ENCODE data around the gene EXOC3.
"Not testable (repeated sequence)": the region's sequence is repeated elsewhere in the genome, so short reads cannot be mapped to it uniquely, and the experiment has no call there.

The EXOC3 gene

GRCh38 chr5:479566-480319, 36.8 kb downstream of the EXOC3 start:
- no peak for TF ChIP-seq TAF1 (IDR thresholded peaks at IDR 0.05; ENCODE audit: borderline replicate concordance, low read depth, low read length)
- TF ChIP-seq POLR2AphosphoS5 (IDR thresholded peaks at IDR 0.05; ENCODE audit: low read depth, low read length), result no peak
- no peak for TF ChIP-seq POLR2A (IDR thresholded peaks at IDR 0.05; ENCODE audit: low read depth, low read length)
- FAIRE-seq, result no peak
- DNase-seq (ENCODE audit: insufficient read length), result no peak

- TF ChIP-seq TAF1 (IDR thresholded peaks at IDR 0.05; ENCODE audit: borderline replicate concordance, low read depth, low read length), result no peak
- TF ChIP-seq POLR2AphosphoS5 (IDR thresholded peaks at IDR 0.05; ENCODE audit: low read depth, low read length), result no peak
- no peak for TF ChIP-seq POLR2A (IDR thresholded peaks at IDR 0.05; ENCODE audit: low read depth, low read length)
- FAIRE-seq (no peak), DNase-seq (ENCODE audit: insufficient read length) (no peak)
These were observed 38.4 kb downstream of the EXOC3 start for GRCh38 chr5:481347-481746.

- DNase-seq (ENCODE audit: insufficient read length) (no peak), FAIRE-seq (no peak)
- TF ChIP-seq TAF1 (IDR thresholded peaks at IDR 0.05; ENCODE audit: borderline replicate concordance, low read depth, low read length) (no peak), POLR2A (IDR thresholded peaks at IDR 0.05; ENCODE audit: low read depth, low read length) (no peak), POLR2AphosphoS5 (IDR thresholded peaks at IDR 0.05; ENCODE audit: low read depth, low read length) (no peak)
These were observed 39.0 kb downstream of the EXOC3 start for GRCh38 chr5:482021-482420.

- DNase-seq (ENCODE audit: insufficient read length) (no peak), FAIRE-seq (no peak)
- TF ChIP-seq POLR2AphosphoS5 (IDR thresholded peaks at IDR 0.05; ENCODE audit: low read depth, low read length) (no peak), POLR2A (IDR thresholded peaks at IDR 0.05; ENCODE audit: low read depth, low read length) (no peak), TAF1 (IDR thresholded peaks at IDR 0.05; ENCODE audit: borderline replicate concordance, low read depth, low read length) (no peak)
These were observed 39.5 kb downstream of the EXOC3 start for GRCh38 chr5:482506-482905.

- no peak for FAIRE-seq
- no peak for TF ChIP-seq POLR2A (IDR thresholded peaks at IDR 0.05; ENCODE audit: low read depth, low read length)
- TF ChIP-seq TAF1 (IDR thresholded peaks at IDR 0.05; ENCODE audit: borderline replicate concordance, low read depth, low read length), result no peak
- no peak for TF ChIP-seq POLR2AphosphoS5 (IDR thresholded peaks at IDR 0.05; ENCODE audit: low read depth, low read length)
- no peak for DNase-seq (ENCODE audit: insufficient read length)
These were observed 40.0 kb downstream of the EXOC3 start for GRCh38 chr5:483011-483410.

GRCh38 chr5:483434-484140, 40.6 kb downstream of the EXOC3 start:
- no peak for DNase-seq (ENCODE audit: insufficient read length)
- TF ChIP-seq POLR2A (IDR thresholded peaks at IDR 0.05; ENCODE audit: low read depth, low read length) (no peak), POLR2AphosphoS5 (IDR thresholded peaks at IDR 0.05; ENCODE audit: low read depth, low read length) (no peak), TAF1 (IDR thresholded peaks at IDR 0.05; ENCODE audit: borderline replicate concordance, low read depth, low read length) (no peak)
- FAIRE-seq, result no peak

- DNase-seq (ENCODE audit: insufficient read length) (no peak), FAIRE-seq (no peak)
- TF ChIP-seq POLR2A (IDR thresholded peaks at IDR 0.05; ENCODE audit: low read depth, low read length), result no peak
- no peak for TF ChIP-seq TAF1 (IDR thresholded peaks at IDR 0.05; ENCODE audit: borderline replicate concordance, low read depth, low read length)
- TF ChIP-seq POLR2AphosphoS5 (IDR thresholded peaks at IDR 0.05; ENCODE audit: low read depth, low read length), result no peak
These were observed 41.6 kb downstream of the EXOC3 start for GRCh38 chr5:484556-484955.

GRCh38 chr5:485113-485945, 42.4 kb downstream of the EXOC3 start:
- FAIRE-seq (no peak), DNase-seq (ENCODE audit: insufficient read length) (no peak)
- no peak for TF ChIP-seq POLR2A (IDR thresholded peaks at IDR 0.05; ENCODE audit: low read depth, low read length)
- no peak for TF ChIP-seq POLR2AphosphoS5 (IDR thresholded peaks at IDR 0.05; ENCODE audit: low read depth, low read length)
- TF ChIP-seq TAF1 (IDR thresholded peaks at IDR 0.05; ENCODE audit: borderline replicate concordance, low read depth, low read length), result no peak

GRCh38 chr5:485946-486491, 43.0 kb downstream of the EXOC3 start:
- DNase-seq (ENCODE audit: insufficient read length) (no peak), FAIRE-seq (no peak)
- no peak for TF ChIP-seq TAF1 (IDR thresholded peaks at IDR 0.05; ENCODE audit: borderline replicate concordance, low read depth, low read length)
- TF ChIP-seq POLR2AphosphoS5 (IDR thresholded peaks at IDR 0.05; ENCODE audit: low read depth, low read length), result no peak
- TF ChIP-seq POLR2A (IDR thresholded peaks at IDR 0.05; ENCODE audit: low read depth, low read length), result no peak

- not testable (repeated sequence) for FAIRE-seq; DNase-seq (ENCODE audit: insufficient read length)
These were observed 43.6 kb downstream of the EXOC3 start for GRCh38 chr5:486597-486996.

- DNase-seq (ENCODE audit: insufficient read length), result no peak
- no peak for FAIRE-seq
- TF ChIP-seq TAF1 (IDR thresholded peaks at IDR 0.05; ENCODE audit: borderline replicate concordance, low read depth, low read length) (no peak), POLR2A (IDR thresholded peaks at IDR 0.05; ENCODE audit: low read depth, low read length) (no peak), POLR2AphosphoS5 (IDR thresholded peaks at IDR 0.05; ENCODE audit: low read depth, low read length) (no peak)
These were observed 45.3 kb downstream of the EXOC3 start for GRCh38 chr5:488241-488640.
